ENCODE data around the gene VAV2. TPM values are rescaled to one million over a fixed set of nuclear protein-coding genes. Genes with fewer than 3 reads are reported as not detected.

Gene VAV2
- polyA plus RNA-seq (2011; rRNA removed): 9.8 and 11.5 TPM in 2 replicates
- polyA plus RNA-seq (2012; cell fraction: cytosol; rRNA removed): 13.7 and 16.4 TPM in 2 replicates
- polyA plus RNA-seq (2012; cell fraction: nucleus; rRNA removed): 25.7 and 27.0 TPM in 2 replicates
- 19.5 to 21.4 TPM (median 20.5 TPM) in 3 replicates for polyA plus RNA-seq (2017; fragmentation: RNase III; extraction: RNeasy Plus Mini Kit Qiagen cat#74134 plus additional on column Dnase treatment)
- 18.5 and 19.8 TPM in 2 replicates for polyA minus RNA-seq (2011; rRNA and poly(A)+ RNA removed)

GRCh38 chr9:133991964-133992779 is at the start of gene VAV2:
Gene VAV2, minus strand, starts transcription at chr9:133992324. Its CDS starts 46 bp downstream, at chr9:133992278.
- peaks cover 38% of the 10 kb centered on the region for H3K4me1 ChIP-seq
- peak within 1 kb of the TSS; percentile 99 for H3K4me2 ChIP-seq
- ATAC-seq: peak; percentile 3 to 25; a peak in 5 of 6 replicates
- peak; percentile 35 to 61 for DNase-seq (ENCODE audit: low read depth in 1 of 2, low spot score in 1 of 2)
- H3K9me3 ChIP-seq: no peaks in the 10 kb centered on the region
- no peak for FAIRE-seq
- WGBS (ENCODE audit: missing lambda C conversion rate): 5% methylated on average over 10 of the region's 124 CpGs
- ChIA-PET POLR2A (interaction anchor here (2.2 kb wide), 1 partner anchor 117 kb away, joined by 12 read pairs; no protein-coding TSS in a partner anchor), CTCF (interaction anchor here (1.0 to 5.5 kb wide), 13 partner anchors 14 to 250 kb away, joined by 4 to 348 read pairs (median 23); partner anchors contain the start of gene BRD3OS)
- H3K4me3 ChIP-seq: peak within 1 kb of the TSS; percentile 98
- H3K27ac ChIP-seq: peak within 1 kb of the TSS; percentile 98 to 99
- 0 out of 2 replicates have a peak, but pooled peaks have one; percentile 3 for TF ChIP-seq ESRRA (IDR thresholded peaks at IDR 0.05; ENCODE audit: borderline replicate concordance, low read length)
- TF ChIP-seq CTCF (IDR thresholded peaks at IDR 0.05): no peak
- no peak for TF ChIP-seq CEBPB (IDR thresholded peaks at IDR 0.05)
- TF ChIP-seq FOSB (CRISPR knock-in tag; IDR thresholded peaks at IDR 0.05): no peak
- no peak for TF ChIP-seq HDAC2 (IDR thresholded peaks at IDR 0.05)
- TF ChIP-seq GATA3 (IDR thresholded peaks at IDR 0.05; ENCODE audit: borderline replicate concordance): no peak
- peak; percentile 76 for TF ChIP-seq MAX (IDR thresholded peaks at IDR 0.05)
- TF ChIP-seq ZSCAN20 (CRISPR knock-in tag; IDR thresholded peaks at IDR 0.05): no peak
- no peak for TF ChIP-seq RCOR1 (IDR thresholded peaks at IDR 0.05; ENCODE audit: low read depth, low read length)
- TF ChIP-seq EP300 (IDR thresholded peaks at IDR 0.05): no peak
- no peak for TF ChIP-seq EHMT2 (IDR thresholded peaks at IDR 0.05; ENCODE audit: low read depth)
- TF ChIP-seq RARB (CRISPR knock-in tag; IDR thresholded peaks at IDR 0.05): no peak
- peak; percentile 26; the same call in 1 of the 2 replicates for TF ChIP-seq PBX3 (IDR thresholded peaks at IDR 0.05)
- no peak for TF ChIP-seq NR3C1 (IDR thresholded peaks at IDR 0.05)
- no peak for TF ChIP-seq ATOH8 (CRISPR knock-in tag; IDR thresholded peaks at IDR 0.05; ENCODE audit: low read depth)
- peak; percentile 61 for TF ChIP-seq POLR2A (IDR thresholded peaks at IDR 0.05; ENCODE audit: low read length)
- no peak for TF ChIP-seq RAD21 (conservative IDR thresholded peaks at IDR 0.05 in 1 of 2, IDR thresholded peaks at IDR 0.05 in 1 of 2)
- no peak for TF ChIP-seq MAFK (IDR thresholded peaks at IDR 0.05; ENCODE audit: partially characterized antibody)
- no peak for TF ChIP-seq POLR2AphosphoS2 (conservative IDR thresholded peaks at IDR 0.05; ENCODE audit: low read length)
- TF ChIP-seq HMGXB4 (CRISPR knock-in tag; IDR thresholded peaks at IDR 0.05; ENCODE audit: borderline replicate concordance): no peak
- no peak for TF ChIP-seq JUNB (IDR thresholded peaks at IDR 0.05)
- TF ChIP-seq NPAS2 (CRISPR knock-in tag; IDR thresholded peaks at IDR 0.05; ENCODE audit: borderline replicate concordance): no peak
- TF ChIP-seq CBX8 (IDR thresholded peaks at IDR 0.05): no peak
- TF ChIP-seq CHD4 (IDR thresholded peaks at IDR 0.05; ENCODE audit: borderline replicate concordance): no peak
- TF ChIP-seq JUN (IDR thresholded peaks at IDR 0.05): peak in 1 of 2 experiments; percentile 50; a peak in 1 of 5 replicates
- TF ChIP-seq NFE2L2 (conservative IDR thresholded peaks at IDR 0.05; ENCODE audit: low read length): no peak
- no peak for TF ChIP-seq TP53 (CRISPR knock-in tag; IDR thresholded peaks at IDR 0.05)
- no peak for TF ChIP-seq CHD2 (IDR thresholded peaks at IDR 0.05; ENCODE audit: low read length, partially characterized antibody)
- TF ChIP-seq REST (IDR thresholded peaks at IDR 0.05): no peak
- TF ChIP-seq BHLHE40 (IDR thresholded peaks at IDR 0.05; ENCODE audit: low read depth, low read length): no peak

All from A549 (cell line).